Suprapubic skin (tissue), 4 donors: Measurements from ENCODE around the gene TMEM62. TPM values are rescaled to one million over a fixed set of nuclear protein-coding genes. Genes with fewer than 3 reads are reported as not detected.
"Not testable (repeated sequence)": the region's sequence is repeated elsewhere in the genome, so short reads cannot be mapped to it uniquely, and the experiment has no call there.

ENCODE experiments used
- DNase-seq, 2 donors: peaks; one replicate each; pipeline ENCODE4 v3.0.0-alpha.2; 2019; ENCODE audit warnings: low spot score in 2 of 2
- H3K27ac ChIP-seq: fragments of 200-600 bp; sonication (generic); one replicate; pipeline ENCODE4 v1.5.1; 2019
- H3K27me3 ChIP-seq: fragments of 200-600 bp; sonication (generic); one replicate; pipeline ENCODE4 v1.5.1; 2019
- H3K36me3 ChIP-seq: fragments of 200-600 bp; sonication (generic); one replicate; pipeline ENCODE4 v1.5.1; 2019
- H3K4me1 ChIP-seq: fragments of 200-600 bp; sonication (generic); one replicate; pipeline ENCODE4 v1.5.1; 2019
- H3K4me3 ChIP-seq: fragments of 200-600 bp; sonication (generic); one replicate; pipeline ENCODE4 v1.5.1; 2019; ENCODE audit warnings: mild to moderate bottlenecking
- H3K9me3 ChIP-seq: fragments of 200-600 bp; sonication (generic); one replicate; pipeline ENCODE4 v1.5.1; 2019
- EP300 ChIP-seq: sonication (generic); formaldehyde crosslinking; IDR thresholded peaks from one replicate; pipeline ENCODE4 v1.6.1; 2017; ENCODE audit warnings: antibody characterized with exemption
- POLR2A ChIP-seq, 2 donors: fragments of 450-650 bp; IDR thresholded peaks; one replicate each; pipeline ENCODE4 v1.6.1; 2017; ENCODE audit warnings: antibody characterized with exemption in 2 of 2, mild to moderate bottlenecking in 2 of 2, moderate library complexity in 2 of 2
- POLR2AphosphoS5 ChIP-seq, 3 donors: sonication (generic); formaldehyde crosslinking; IDR thresholded peaks; one replicate each; pipeline ENCODE4 v1.6.1; 2017; ENCODE audit warnings: antibody characterized with exemption in 3 of 3
- WGBS: methylation state at CpG from one replicate; pipeline ENCODE4 v1.1.5; 2018; 5-methylcytosine and 5-hydroxymethylcytosine counted together
- total RNA-seq, 4 donors: library from RNA; depleted of rRNA; stranded (reverse); fragments of >200 nt; gene quantifications; one replicate each; pipeline ENCODE4 v1.1.0, GENCODE V29; 2016
- TF ChIP-seq, protein P1 (sequence below), 2 donors: fragments of 200-600 bp in 1 of 2; fragments of 450-650 bp in 1 of 2; sonication (generic) in 1 of 2; IDR thresholded peaks; one replicate each; pipeline ENCODE4 v1.5.1; 2016 to 2019; ENCODE audit warnings: antibody characterized with exemption in 2 of 2, mild to moderate bottlenecking in 1 of 2, moderate library complexity in 1 of 2

Gene TMEM62
- total RNA-seq, 4 donors from 2014 or later, result 12.5 to 31.3 (median 20.3) TPM

DNA sequence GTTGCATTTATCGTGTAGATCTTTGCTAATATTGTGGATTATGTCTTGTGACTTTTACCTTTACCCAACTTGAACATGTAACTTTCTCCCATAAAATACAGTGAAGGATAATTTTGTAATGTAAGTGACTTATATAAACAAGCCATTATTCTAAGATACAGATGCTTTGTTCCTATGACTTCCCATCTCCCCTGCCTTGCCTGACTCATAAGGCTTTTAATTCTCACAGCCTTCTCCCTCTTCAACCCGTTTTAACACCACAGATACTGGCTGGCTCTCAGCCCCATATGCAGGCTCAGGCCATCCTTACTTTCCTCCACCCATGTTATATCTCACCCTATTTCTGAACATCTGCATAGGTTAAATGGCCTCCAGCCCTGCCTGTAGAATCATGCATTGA, 55.9 kb downstream of the TMEM62 start:
- no peaks in the 10 kb centered on the region for H3K9me3 ChIP-seq
- TF ChIP-seq POLR2AphosphoS5 (IDR thresholded peaks at IDR 0.05), result no peak
- TF ChIP-seq, protein P1, sequence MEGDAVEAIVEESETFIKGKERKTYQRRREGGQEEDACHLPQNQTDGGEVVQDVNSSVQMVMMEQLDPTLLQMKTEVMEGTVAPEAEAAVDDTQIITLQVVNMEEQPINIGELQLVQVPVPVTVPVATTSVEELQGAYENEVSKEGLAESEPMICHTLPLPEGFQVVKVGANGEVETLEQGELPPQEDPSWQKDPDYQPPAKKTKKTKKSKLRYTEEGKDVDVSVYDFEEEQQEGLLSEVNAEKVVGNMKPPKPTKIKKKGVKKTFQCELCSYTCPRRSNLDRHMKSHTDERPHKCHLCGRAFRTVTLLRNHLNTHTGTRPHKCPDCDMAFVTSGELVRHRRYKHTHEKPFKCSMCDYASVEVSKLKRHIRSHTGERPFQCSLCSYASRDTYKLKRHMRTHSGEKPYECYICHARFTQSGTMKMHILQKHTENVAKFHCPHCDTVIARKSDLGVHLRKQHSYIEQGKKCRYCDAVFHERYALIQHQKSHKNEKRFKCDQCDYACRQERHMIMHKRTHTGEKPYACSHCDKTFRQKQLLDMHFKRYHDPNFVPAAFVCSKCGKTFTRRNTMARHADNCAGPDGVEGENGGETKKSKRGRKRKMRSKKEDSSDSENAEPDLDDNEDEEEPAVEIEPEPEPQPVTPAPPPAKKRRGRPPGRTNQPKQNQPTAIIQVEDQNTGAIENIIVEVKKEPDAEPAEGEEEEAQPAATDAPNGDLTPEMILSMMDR (IDR thresholded peaks at IDR 0.05), result no peak
- TF ChIP-seq POLR2A (IDR thresholded peaks at IDR 0.05), result no peak
- TF ChIP-seq EP300, result no peak
- H3K27me3 ChIP-seq, result no peaks in the 10 kb centered on the region
- no peak overlapping the region for H3K27ac ChIP-seq
- WGBS, result 60% methylated on average over 2 of the region's 2 CpGs
- peaks cover 44% of the 10 kb centered on the region for H3K36me3 ChIP-seq
- DNase-seq, result no peak
- no peak overlapping the region for H3K4me3 ChIP-seq
- peaks cover 31% of the 10 kb centered on the region for H3K4me1 ChIP-seq

DNA sequence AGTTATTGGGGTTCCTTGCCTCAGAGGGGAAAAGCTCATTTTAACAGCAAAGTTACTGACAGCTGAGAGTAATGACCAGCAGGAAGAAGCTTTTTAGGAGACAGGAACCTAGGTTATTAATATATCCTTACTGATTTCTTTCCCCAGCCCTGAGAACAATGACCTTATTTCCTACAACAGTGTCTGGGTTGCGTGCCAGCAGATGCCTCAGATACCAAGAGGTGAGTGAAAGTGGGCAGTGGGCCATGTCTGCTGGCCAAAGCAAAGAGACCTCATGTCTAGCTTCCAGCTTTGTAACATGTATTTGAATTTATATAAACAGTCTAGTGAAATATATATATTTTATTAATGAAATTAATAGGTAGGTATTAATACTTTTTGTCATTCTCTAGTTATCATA, 56.8 kb downstream of the TMEM62 start:
- no peak overlapping the region for H3K27ac ChIP-seq
- WGBS, result 72% methylated on average over 1 of the region's 1 CpG

DNA sequence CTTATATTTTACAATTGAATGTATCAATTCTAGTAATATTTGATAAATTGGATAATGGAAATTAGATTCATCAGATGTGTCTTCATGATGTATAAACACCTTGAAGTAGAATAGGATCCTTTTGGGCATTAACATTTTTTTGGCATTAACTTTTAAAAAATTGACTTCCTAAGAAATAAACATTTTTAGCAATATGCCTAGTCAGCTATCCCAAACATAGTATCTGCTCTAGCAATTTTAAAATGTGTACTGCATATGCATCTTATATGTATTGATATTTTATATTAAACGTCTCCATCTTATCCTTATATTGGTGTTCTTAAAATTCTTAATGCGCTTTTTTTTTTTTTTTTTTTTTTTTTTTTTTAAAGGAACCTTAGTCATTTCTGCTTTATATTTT, 60.3 kb downstream of the TMEM62 start:
- no peak overlapping the region for H3K27ac ChIP-seq
- peaks cover 4% of the 10 kb centered on the region for H3K9me3 ChIP-seq
- peaks cover 11% of the 10 kb centered on the region for H3K4me1 ChIP-seq
- WGBS, result 96% methylated on average over 2 of the region's 2 CpGs
- peaks cover 87% of the 10 kb centered on the region for H3K36me3 ChIP-seq
- TF ChIP-seq, protein P1 (IDR thresholded peaks at IDR 0.05), result no peak
- TF ChIP-seq POLR2AphosphoS5 (IDR thresholded peaks at IDR 0.05), result no peak
- TF ChIP-seq POLR2A (IDR thresholded peaks at IDR 0.05), result no peak
- TF ChIP-seq EP300, result no peak
- no peak for DNase-seq
- H3K4me3 ChIP-seq, result no peak overlapping the region
- H3K27me3 ChIP-seq, result no peaks in the 10 kb centered on the region

More for the DNA sequence above, 56.8 kb downstream of the TMEM62 start:
- Histone ChIP-seq H3K36me3 (peaks cover 53% of the 10 kb centered on the region), H3K9me3 (no peaks in the 10 kb centered on the region), H3K4me1 (peaks cover 31% of the 10 kb centered on the region), H3K4me3 (no peak overlapping the region), H3K27me3 (no peaks in the 10 kb centered on the region)
- DNase-seq, result no peak
- TF ChIP-seq POLR2A (IDR thresholded peaks at IDR 0.05), result no peak
- TF ChIP-seq, protein P1 (IDR thresholded peaks at IDR 0.05), result no peak
- TF ChIP-seq EP300, result no peak
- TF ChIP-seq POLR2AphosphoS5 (IDR thresholded peaks at IDR 0.05), result no peak

DNA sequence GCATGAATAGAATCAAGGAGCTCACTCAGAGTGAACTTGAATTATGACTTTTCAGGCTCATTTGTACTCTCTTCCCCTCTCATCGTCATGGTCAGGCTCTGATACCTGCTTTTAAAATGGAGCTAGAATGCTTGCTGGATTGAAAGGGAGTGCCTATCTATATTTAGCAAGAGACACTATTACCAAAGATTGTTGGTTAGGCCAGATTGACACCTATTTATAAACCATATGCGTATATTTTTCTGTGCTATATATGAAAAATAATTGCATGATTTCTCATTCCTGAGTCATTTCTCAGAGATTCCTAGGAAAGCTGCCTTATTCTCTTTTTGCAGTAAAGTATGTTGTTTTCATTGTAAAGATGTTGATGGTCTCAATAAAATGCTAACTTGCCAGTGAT, 61.4 kb downstream of the TMEM62 start:
- Histone ChIP-seq H3K27me3 (no peaks in the 10 kb centered on the region), H3K4me3 (no peak overlapping the region), H3K9me3 (peaks cover 4% of the 10 kb centered on the region), H3K27ac (no peak overlapping the region), H3K4me1 (peaks cover 3% of the 10 kb centered on the region), H3K36me3 (peaks cover 82% of the 10 kb centered on the region)
- DNase-seq, result no peak
- WGBS, result 83% methylated on average over 2 of the region's 2 CpGs
- TF ChIP-seq POLR2AphosphoS5 (IDR thresholded peaks at IDR 0.05), result no peak
- TF ChIP-seq, protein P1 (IDR thresholded peaks at IDR 0.05), result no peak

DNA sequence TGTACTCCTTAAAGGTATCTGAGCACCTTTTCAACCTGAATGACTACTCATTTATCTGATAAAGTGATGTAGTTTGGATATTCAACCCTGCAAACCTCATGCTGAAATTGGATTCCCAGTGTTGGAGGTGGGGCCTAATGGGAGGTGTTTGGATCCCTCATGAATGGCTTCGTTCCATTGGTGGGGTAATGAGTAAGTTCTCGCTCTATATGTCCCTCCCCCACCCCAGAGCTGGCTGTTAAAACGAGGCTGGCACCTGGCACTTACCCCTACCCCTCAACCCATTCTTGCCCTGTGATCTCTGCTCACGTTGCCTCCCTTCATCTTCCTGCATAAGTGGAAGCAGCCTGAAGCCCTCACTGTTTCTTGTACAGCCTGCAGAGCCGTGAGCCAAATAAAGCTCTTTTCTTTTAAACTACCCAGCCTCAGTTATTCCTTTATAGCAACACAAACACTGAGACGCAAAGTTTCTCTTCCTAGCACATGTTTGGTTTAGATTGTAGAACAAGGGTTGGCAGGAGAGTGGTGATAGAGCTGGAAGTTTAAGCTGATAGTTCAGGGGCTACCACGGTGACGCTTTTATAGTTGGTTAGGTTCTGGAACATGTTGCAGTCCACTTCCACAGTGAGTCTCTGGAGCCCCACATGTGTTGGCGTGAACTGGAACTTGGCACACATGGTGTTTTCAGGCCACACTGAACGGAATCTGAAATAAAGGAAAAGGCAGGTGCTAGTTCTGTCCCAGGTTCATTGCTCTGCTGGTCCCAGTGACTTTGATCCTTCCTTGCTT, 63.6 kb downstream of the TMEM62 start:
- Histone ChIP-seq H3K27me3 (no peaks in the 10 kb centered on the region), H3K4me1 (no peaks in the 10 kb centered on the region), H3K4me3 (no peak overlapping the region), H3K9me3 (peaks cover 4% of the 10 kb centered on the region), H3K36me3 (peaks cover 60% of the 10 kb centered on the region), H3K27ac (no peak overlapping the region)
- 84% methylated on average over 10 of the region's 10 CpGs for WGBS
- no peak for DNase-seq
- TF ChIP-seq, protein P1 (IDR thresholded peaks at IDR 0.05), result no peak
- TF ChIP-seq POLR2AphosphoS5 (IDR thresholded peaks at IDR 0.05), result no peak
- no peak for TF ChIP-seq POLR2A (IDR thresholded peaks at IDR 0.05)
- no peak for TF ChIP-seq EP300

DNA sequence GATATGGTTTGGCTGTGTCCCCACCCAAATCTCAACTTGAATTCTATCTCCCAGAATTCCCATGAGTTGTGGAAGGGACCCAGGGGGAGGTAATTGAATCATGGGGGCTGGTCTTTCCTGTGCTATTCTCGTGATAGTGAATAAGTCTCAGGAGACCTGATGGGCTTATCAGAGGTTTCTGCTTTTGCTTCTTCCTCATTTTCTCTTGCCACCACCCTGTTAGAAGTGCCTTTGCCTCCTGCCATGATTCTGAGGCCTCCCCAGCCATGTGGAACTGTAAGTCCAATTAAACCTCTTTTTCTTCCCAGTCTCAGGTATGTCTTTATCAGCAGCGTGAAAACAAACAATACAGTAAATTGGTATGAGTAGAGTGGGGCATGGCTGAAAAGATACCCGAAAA, 64.4 kb downstream of the TMEM62 start:
- H3K27ac ChIP-seq, H3K9me3 ChIP-seq, H3K4me1 ChIP-seq, H3K27me3 ChIP-seq, DNase-seq, H3K4me3 ChIP-seq: not testable (repeated sequence)
- WGBS, result 89% methylated on average over 3 of the region's 3 CpGs
- H3K36me3 ChIP-seq, result peaks cover 52% of the 10 kb centered on the region

DNA sequence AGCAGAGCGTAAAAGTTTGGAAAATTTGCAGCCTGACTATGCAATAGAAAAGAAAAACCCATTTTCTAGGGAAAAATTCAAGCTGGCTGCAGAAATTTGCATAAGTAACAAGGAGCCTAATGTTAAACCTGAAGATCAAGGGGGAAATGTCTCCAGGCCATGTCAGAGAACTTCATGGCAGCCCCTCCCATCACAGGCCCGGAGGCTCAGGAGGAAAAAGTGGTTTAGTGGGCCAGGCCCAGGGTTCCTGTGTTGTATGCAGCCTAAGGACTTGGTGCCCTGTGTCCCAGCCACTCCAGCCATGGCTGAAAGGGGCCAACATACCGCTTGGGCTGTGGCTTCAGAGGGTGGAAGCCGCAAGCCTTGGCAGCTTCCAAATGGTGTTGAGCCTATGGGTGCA, 65.2 kb downstream of the TMEM62 start:
- peaks cover 45% of the 10 kb centered on the region for H3K36me3 ChIP-seq
- 94% methylated on average over 4 of the region's 4 CpGs for whole genome bisulfite sequencing
- H3K27me3 ChIP-seq, H3K4me3 ChIP-seq, H3K27ac ChIP-seq, H3K9me3 ChIP-seq, DNase-seq, H3K4me1 ChIP-seq: not testable (repeated sequence)
